Adrenal gland (tissue), 5 donors: ENCODE data around the gene NUPR1.

Experiments used
- CTCF ChIP-seq, 6 experiments: fragments of 450-650 bp in 4 of 6; fragments of 200-600 bp in 2 of 6; sonication (generic) in 1 of 6; IDR thresholded peaks; 1 replicate in 5 of 6; 2 replicates in 1 of 6; pipeline versions ENCODE4 v1.5.1 to v1.8.0; 2016 to 2021; ENCODE audit warnings: antibody characterized with exemption in 6 of 6, mild to moderate bottlenecking in 2 of 6, moderate library complexity in 1 of 6
- POLR2A ChIP-seq, 2 donors: fragments of 450-650 bp; IDR thresholded peaks; one replicate each; pipeline ENCODE4 v1.6.1; 2017; ENCODE audit warnings: antibody characterized with exemption in 2 of 2, mild to moderate bottlenecking in 2 of 2, moderate library complexity in 1 of 2
- donor health status: DM: no; HTN: no; CAD: no.

GRCh38 chr16:28554634-28555423 is 16.1 kb upstream of the NUPR1 start:
- TF ChIP-seq CTCF (IDR thresholded peaks at IDR 0.05) (no peak), POLR2A (IDR thresholded peaks at IDR 0.05) (no peak)
